Epithelial cell of umbilical artery (primary cell): ENCODE data around the gene AFF4. TPM values are rescaled to one million over a fixed set of nuclear protein-coding genes. Genes with fewer than 3 reads are reported as not detected.

Source experiments
- total RNA-seq: library from RNA; depleted of rRNA; stranded (reverse); fragments of >200 nt; gene quantifications from 2 replicates; pipeline ENCODE4 v1.2.3, GENCODE V29; 2014

AFF4 gene, protein sequence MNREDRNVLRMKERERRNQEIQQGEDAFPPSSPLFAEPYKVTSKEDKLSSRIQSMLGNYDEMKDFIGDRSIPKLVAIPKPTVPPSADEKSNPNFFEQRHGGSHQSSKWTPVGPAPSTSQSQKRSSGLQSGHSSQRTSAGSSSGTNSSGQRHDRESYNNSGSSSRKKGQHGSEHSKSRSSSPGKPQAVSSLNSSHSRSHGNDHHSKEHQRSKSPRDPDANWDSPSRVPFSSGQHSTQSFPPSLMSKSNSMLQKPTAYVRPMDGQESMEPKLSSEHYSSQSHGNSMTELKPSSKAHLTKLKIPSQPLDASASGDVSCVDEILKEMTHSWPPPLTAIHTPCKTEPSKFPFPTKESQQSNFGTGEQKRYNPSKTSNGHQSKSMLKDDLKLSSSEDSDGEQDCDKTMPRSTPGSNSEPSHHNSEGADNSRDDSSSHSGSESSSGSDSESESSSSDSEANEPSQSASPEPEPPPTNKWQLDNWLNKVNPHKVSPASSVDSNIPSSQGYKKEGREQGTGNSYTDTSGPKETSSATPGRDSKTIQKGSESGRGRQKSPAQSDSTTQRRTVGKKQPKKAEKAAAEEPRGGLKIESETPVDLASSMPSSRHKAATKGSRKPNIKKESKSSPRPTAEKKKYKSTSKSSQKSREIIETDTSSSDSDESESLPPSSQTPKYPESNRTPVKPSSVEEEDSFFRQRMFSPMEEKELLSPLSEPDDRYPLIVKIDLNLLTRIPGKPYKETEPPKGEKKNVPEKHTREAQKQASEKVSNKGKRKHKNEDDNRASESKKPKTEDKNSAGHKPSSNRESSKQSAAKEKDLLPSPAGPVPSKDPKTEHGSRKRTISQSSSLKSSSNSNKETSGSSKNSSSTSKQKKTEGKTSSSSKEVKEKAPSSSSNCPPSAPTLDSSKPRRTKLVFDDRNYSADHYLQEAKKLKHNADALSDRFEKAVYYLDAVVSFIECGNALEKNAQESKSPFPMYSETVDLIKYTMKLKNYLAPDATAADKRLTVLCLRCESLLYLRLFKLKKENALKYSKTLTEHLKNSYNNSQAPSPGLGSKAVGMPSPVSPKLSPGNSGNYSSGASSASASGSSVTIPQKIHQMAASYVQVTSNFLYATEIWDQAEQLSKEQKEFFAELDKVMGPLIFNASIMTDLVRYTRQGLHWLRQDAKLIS
- 27.0 and 29.3 TPM in 2 replicates for total RNA-seq

DNA sequence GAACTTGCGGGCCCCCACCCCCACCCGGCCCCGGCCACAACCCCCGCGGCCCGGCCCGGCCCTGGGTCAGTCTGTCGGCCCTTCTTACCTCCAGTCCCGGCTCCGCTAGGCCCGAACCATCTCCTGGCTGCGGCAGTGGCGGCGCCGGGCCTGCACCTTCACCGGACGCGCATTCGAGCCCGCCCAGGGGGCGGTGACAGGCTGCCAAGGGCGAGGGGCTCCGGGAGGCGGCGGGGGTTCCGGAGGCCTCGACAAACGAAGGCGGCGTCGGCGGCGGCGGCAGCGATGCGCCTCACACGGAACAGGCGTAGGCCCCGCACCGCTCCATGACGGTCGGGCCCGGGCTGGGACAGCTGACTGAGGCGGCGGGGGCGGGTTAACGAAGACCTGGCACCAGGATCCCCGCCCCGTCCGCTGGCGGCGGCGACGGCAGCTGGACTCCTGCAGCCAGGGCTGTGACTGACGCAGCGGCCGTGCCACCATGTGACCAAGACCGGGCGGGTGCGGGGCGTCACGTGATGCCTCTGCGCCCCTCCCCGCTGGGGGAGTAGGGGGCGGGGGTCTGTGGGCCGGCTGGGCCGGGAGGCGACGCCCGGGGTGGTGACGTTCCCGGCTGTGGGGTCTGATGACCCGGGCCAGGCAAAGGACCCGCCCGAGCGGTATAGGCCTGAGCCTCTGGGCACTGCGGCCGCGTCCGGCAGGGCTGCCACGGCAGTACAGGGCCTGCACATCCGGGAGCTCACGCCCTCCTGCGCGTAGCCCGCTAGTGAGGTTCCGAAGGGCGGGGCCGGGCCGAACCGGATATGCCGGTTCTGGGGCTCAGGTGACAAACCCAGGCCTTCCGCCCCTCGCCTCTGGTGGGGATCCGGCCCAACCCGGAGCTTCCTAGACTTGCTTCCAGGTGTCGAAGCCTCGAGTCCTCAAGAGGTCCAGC, at the start of gene AFF4:
TSS of gene AFF4 (minus strand) at position 464 of the 934 bp plus-strand sequence. CDS start 26,445 bp downstream, outside the sequence.

DNA sequence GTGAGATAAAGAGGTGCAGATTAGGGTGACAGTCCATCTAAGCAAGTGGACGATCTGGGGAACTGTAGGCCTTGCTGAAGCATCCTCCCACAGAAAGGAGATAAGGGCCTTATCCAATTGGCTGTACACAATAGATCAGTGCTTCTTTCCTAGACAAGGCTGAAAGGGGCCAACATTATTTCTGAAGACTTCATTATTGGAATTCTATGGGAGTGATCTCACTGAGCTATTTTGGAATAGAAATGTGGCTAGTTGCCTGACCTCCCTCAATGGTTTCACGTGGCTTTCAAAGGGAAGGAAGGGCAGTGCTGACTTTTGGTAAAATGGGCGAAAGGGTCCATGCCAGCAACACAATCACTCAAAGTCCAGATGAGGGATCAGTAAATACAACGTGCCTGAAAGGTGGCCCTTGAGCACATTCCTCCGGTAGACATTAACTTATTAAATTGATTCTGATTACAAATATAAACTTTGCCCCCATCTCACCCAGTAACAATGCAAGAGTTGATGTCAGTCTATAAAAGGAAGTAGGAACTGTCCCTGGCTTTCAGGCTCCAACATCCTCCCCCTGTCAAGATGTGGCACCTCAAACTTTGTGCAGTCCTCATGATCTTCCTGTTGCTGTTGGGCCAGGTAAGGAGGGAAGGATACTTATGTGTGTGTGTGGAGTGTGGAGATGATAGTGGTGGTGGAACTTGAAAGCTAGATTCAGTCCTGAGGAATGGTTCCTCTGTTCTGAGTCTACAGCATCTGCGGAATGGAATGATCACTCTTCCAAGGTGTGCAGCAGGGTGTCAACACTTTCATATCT, 90.1 kb downstream of the AFF4 start, which contains the start of gene LEAP2:
TSS of gene LEAP2 (plus strand) at position 550 of the 811 bp plus-strand sequence. CDS start at position 577, 27 bp downstream.

DNA sequence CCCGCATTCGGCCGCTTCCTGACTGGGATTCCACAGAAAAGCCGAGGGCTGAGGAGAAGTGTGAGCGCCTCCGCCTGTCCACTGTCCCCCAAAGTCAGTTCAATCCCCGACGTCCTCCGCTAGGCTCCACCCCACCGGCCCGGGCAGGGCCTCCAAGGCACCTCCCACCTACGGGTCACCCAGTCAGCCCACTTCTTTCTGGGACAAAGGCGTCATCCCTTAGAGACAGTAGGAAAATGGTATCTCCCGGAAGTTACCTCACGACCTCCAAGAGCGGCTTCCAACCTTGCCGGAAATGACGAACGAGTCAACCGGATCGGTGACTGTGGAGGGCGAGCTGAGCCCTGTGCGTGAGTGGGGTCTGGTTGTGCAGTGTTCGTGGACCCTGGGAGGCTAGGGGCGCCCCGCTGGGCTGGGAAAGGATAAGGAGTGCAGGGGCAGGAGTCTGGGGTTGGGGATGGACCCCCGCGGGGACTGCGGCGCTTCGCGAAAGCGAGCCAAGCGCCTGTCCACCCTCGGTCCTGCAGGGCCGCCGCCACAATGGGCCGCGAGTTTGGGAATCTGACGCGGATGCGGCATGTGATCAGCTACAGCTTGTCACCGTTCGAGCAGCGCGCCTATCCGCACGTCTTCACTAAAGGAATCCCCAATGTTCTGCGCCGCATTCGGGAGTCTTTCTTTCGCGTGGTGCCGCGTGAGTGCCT, 96.9 kb downstream of the AFF4 start, which contains the start of the genes GDF9 and UQCRQ:
TSS of gene GDF9 (minus strand) at position 128 of the 704 bp plus-strand sequence. CDS start 1,936 bp downstream, outside the sequence.
TSS of gene UQCRQ (plus strand) at position 301 of the 704 bp plus-strand sequence. CDS start at position 541, 240 bp downstream.

DNA sequence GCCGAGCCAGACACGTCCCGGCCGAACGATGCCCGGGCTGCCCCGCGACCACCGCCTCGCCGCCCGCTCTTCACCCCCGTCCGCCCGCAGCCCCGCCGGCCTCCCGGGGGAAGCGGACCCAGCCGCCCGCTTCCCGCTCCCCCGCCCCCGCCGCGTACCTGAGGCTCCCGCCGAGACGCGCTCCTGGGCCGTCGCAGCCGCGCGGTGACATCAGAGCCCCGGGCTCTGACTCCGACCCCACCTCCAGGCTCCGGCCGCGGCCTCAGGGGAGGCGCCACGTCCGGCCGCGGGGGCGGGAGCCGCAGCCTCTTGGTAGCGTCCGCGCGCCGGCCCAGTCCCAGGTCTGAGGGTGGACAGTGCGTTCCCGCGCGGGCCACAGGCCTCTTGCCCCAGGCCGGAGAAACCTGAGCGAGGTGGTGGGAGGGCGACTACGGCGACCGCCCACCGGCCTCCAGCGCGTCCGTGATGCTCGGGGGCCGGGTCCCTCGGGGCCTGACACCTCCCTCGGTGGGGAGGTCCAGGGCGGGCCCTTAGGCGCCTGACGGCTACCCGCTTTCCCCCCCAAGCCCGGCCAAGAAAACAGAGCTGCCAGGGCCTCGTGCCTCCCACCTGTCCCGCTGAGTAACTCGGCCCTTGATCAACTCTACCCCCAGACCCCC, 132.9 kb downstream of the AFF4 start, which contains the start of gene SHROOM1:
TSS of gene SHROOM1 (minus strand) at position 212 of the 659 bp plus-strand sequence. CDS start 4,507 bp downstream, outside the sequence.

Other genes starting within 250 kb of the AFF4 start
- 11.4 and 14.7 TPM in 2 replicates for gene KIF3A, start 226.1 kb downstream of the AFF4 start, total RNA-seq
- gene CCNI2, start 216.2 kb downstream of the AFF4 start, total RNA-seq = not detected in 2 replicates
- gene SEPTIN8, start 186.4 kb downstream of the AFF4 start, total RNA-seq = 44.5 and 68.4 TPM in 2 replicates
- gene SOWAHA, start 150.3 kb downstream of the AFF4 start, total RNA-seq = not detected in 2 replicates
- 5.2 and 7.3 TPM in 2 replicates for gene SHROOM1, start 133.0 kb downstream of the AFF4 start, total RNA-seq
- under 0.01 TPM in 1 of 2 replicates, not detected in the other for gene GDF9, start 97.2 kb downstream of the AFF4 start, total RNA-seq
- gene UQCRQ, start 97.0 kb downstream of the AFF4 start, total RNA-seq = 89.7 and 151 TPM in 2 replicates
- not detected in 2 replicates for gene LEAP2, start 90.0 kb downstream of the AFF4 start, total RNA-seq
- 15.6 and 33.0 TPM in 2 replicates for gene ZCCHC10, start 62.9 kb upstream of the AFF4 start, total RNA-seq
- gene HSPA4, start 88.4 kb upstream of the AFF4 start, total RNA-seq = 151 and 169 TPM in 2 replicates